ENCODE data around the gene PML.
"Not testable (repeated sequence)": the region's sequence is repeated elsewhere in the genome, so short reads cannot be mapped to it uniquely, and the experiment has no call there.

The PML gene

DNA sequence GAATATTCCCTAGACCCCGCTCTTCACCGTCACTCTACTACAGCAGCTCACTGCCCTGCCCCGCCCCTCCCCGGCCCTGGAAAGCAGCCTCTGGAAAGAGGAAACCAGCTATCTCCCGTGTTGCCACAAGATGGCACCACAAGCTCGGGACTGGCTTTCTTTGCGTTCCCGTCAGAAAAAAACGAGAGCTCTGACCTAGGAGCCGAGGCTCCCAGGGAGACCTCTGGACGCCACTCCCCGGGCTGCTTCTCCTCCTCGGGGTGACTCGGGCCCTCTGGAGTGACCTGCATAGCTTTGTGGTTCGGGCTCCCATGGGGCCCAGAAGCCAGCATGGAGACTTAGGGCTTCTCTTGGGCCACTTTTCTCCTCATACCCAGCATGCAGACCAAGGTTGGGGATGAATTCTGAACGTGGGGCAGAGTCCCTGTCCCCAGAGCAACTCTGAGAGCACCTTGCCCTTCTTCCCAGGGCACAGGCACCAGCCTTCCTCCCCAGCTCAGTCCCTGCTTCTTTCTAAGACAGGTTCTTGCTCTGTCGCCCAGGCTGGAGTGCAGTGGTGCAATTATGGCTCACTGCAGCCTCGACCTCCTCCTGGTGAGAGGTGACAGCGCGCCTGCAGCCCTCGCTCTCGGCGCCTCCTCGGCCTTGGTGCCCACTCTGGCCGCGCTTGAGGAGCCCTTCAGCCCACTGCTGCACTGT is 21.4 kb upstream of the PML start (continued):
- TF ChIP-seq ZNF510 (tag by site-specific recombination; IDR thresholded peaks at IDR 0.05; ENCODE audit: insufficient replicate concordance) = no peak
- TF ChIP-seq, protein P1, sequence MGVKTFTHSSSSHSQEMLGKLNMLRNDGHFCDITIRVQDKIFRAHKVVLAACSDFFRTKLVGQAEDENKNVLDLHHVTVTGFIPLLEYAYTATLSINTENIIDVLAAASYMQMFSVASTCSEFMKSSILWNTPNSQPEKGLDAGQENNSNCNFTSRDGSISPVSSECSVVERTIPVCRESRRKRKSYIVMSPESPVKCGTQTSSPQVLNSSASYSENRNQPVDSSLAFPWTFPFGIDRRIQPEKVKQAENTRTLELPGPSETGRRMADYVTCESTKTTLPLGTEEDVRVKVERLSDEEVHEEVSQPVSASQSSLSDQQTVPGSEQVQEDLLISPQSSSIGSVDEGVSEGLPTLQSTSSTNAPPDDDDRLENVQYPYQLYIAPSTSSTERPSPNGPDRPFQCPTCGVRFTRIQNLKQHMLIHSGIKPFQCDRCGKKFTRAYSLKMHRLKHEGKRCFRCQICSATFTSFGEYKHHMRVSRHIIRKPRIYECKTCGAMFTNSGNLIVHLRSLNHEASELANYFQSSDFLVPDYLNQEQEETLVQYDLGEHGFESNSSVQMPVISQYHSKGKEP (tag by site-specific recombination; IDR thresholded peaks at IDR 0.05) = peak; percentile 21; the same call in 1 of the 2 replicates

DNA sequence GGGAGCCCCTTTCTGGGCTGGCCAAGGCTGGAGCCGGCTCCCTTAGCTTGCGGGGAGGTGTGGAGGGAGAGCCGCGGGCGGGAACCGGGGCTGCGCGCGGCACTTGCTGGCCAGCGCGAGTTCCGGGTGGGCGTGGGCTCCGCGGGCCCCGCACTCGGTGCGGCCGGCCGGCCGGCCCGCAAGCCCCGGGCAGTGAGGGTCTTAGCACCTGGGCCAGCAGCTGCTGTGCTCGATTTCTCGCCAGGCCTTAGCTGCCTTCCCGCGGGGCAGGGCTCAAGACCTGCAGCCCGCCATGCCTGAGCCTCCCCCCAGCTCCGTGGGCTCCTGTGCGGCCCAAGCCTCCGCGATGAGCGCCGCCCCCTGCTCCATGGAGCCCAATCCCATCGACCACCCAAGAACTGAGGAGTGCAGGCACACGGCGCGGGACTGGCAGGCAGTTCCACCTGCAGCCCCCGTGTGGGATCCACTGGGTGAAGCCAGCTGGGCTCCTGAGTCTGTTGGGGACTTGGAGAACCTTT is 20.8 kb upstream of the PML start:
- CTCF ChIA-PET = interaction anchor here (0.6 to 13.4 kb wide), 20 partner anchors 9 to 356 kb away, joined by 3 to 276 read pairs (median 8); partner anchors contain the start of genes PML, STOML1 and STRA6

DNA sequence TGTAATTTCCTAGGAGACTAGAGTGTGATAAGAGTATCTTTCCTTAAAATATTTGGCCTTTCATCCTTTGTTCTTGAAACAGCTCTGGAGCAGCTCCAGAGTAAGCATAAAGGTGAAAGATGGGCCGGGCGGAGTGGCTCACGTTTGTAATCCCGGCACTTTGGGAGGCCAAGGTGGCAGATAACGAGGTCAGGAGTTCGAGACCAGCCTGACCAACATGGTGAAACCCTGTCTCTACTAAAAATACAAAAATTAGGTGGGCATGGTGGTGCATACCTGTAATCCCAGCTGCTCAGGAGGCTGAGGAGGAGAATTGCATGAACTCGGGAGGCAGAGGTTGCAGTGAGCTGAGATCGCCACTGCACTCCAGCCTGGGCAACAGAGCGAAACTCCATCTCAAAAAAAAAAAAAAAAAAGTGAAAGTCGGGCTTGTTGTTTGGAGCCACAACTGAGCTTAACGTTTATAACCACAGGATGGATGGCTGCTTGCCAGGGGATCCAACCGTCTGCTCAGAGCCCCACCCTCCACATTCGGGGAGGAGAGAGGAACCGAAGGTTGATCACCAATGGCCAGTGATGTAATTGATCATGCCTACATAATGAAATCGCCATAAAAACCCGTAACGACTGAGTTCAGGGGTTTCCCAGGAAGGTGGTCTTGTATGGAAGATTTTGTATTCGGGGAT is 18.9 kb upstream of the PML start:
- CTCF ChIA-PET = interaction anchor here (0.6 to 13.4 kb wide), 16 partner anchors 8 to 347 kb away, joined by 3 to 276 read pairs (median 4); partner anchors contain the start of genes PML and STOML1
- H3K27ac ChIP-seq (ENCODE audit: extremely low read depth, low read depth, low read length) = not testable (repeated sequence)

More for the DNA sequence above, 20.8 kb upstream of the PML start:
- POLR2A ChIA-PET = interaction anchor here (1.1 to 1.3 kb wide), 2 partner anchors 9 to 75 kb away, joined by 4 read pairs; no protein-coding TSS in a partner anchor
- H3K4me1 ChIP-seq (ENCODE audit: control insufficient read depth, insufficient read depth, low read length); H3K9me3 ChIP-seq (ENCODE audit: control insufficient read depth, insufficient read depth, low read depth, low read length); H3K27ac ChIP-seq (ENCODE audit: extremely low read depth, low read depth, low read length); H3K36me3 ChIP-seq (ENCODE audit: control insufficient read depth in 2 of 2, insufficient read depth in 1 of 2, low read length in 2 of 2); H3K4me3 ChIP-seq (ENCODE audit: low read depth, low read length): not testable (repeated sequence)

DNA sequence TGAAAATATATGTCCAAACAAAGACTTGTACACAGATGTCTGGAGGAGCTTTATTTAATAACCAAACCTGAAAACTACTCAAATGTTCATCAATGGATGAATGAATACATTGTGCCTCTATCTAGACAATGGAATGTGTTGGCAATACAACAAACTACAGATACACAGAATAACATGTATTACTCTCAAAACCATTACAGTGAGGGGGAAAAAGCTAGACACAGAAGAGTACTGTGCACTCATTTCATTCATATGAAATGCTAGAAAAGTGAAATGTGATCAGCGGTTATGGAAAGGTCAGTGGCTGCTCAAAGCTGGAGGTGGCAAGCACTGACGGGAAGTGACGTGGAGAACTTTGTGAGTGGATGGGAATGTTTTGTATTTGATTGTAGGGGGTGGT is 15.6 kb upstream of the PML start:
- POLR2A ChIA-PET = interaction anchor here (0.6 kb wide), 1 partner anchor 1909 kb away, joined by 3 read pairs; no protein-coding TSS in a partner anchor
- no peaks in the 10 kb centered on the region for H3K9me3 ChIP-seq (ENCODE audit: control insufficient read depth, insufficient read depth, low read depth, low read length)
- peaks cover 12% of the 10 kb centered on the region for H3K4me1 ChIP-seq (ENCODE audit: control insufficient read depth, insufficient read depth, low read length)
- no peak overlapping the region for H3K4me3 ChIP-seq (ENCODE audit: low read depth, low read length)
- no peak for TF ChIP-seq ZNF214 (tag by site-specific recombination; IDR thresholded peaks at IDR 0.05; ENCODE audit: borderline replicate concordance)
- TF ChIP-seq ZNF24 (tag by site-specific recombination; IDR thresholded peaks at IDR 0.05) = no peak
- TF ChIP-seq, protein P2, sequence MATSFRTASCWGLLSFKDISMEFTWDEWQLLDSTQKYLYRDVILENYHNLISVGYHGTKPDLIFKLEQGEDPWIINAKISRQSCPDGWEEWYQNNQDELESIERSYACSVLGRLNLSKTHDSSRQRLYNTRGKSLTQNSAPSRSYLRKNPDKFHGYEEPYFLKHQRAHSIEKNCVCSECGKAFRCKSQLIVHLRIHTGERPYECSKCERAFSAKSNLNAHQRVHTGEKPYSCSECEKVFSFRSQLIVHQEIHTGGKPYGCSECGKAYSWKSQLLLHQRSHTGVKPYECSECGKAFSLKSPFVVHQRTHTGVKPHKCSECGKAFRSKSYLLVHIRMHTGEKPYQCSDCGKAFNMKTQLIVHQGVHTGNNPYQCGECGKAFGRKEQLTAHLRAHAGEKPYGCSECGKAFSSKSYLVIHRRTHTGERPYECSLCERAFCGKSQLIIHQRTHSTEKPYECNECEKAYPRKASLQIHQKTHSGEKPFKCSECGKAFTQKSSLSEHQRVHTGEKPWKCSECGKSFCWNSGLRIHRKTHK (tag by site-specific recombination; IDR thresholded peaks at IDR 0.05) = no peak
- no peak for TF ChIP-seq ZXDB (tag by site-specific recombination; IDR thresholded peaks at IDR 0.05)
- no peak for TF ChIP-seq ZNF777 (tag by site-specific recombination; IDR thresholded peaks at IDR 0.05; ENCODE audit: borderline replicate concordance)
- TF ChIP-seq ZNF530 (tag by site-specific recombination; IDR thresholded peaks at IDR 0.05; ENCODE audit: low read depth) = no peak
- peaks cover 0 to 6% of the 10 kb centered on the region in 2 experiments; a peak in 1 of 3 replicates for H3K36me3 ChIP-seq (ENCODE audit: control insufficient read depth in 2 of 2, insufficient read depth in 1 of 2, low read length in 2 of 2)
- CTCF ChIA-PET = interaction anchor here (0.7 to 10.4 kb wide), 8 partner anchors 14 to 343 kb away, joined by 3 to 118 read pairs (median 6); partner anchors contain the start of genes PML and STOML1
- H3K27ac ChIP-seq (ENCODE audit: extremely low read depth, low read depth, low read length) = no peak overlapping the region

More for the DNA sequence above, 18.9 kb upstream of the PML start:
- H3K4me3 ChIP-seq (ENCODE audit: low read depth, low read length); H3K9me3 ChIP-seq (ENCODE audit: control insufficient read depth, insufficient read depth, low read depth, low read length); H3K36me3 ChIP-seq (ENCODE audit: control insufficient read depth in 2 of 2, insufficient read depth in 1 of 2, low read length in 2 of 2); H3K4me1 ChIP-seq (ENCODE audit: control insufficient read depth, insufficient read depth, low read length): not testable (repeated sequence)
- POLR2A ChIA-PET = interaction anchor here (0.6 to 1.0 kb wide), 2 partner anchors 19 to 433 kb away, joined by 4 to 6 read pairs; partner anchors contain the start of gene PML
- TF ChIP-seq ZNF140 (tag by site-specific recombination; IDR thresholded peaks at IDR 0.05) = peak; percentile 27; the same call in 1 of the 2 replicates
- TF ChIP-seq, protein P3, sequence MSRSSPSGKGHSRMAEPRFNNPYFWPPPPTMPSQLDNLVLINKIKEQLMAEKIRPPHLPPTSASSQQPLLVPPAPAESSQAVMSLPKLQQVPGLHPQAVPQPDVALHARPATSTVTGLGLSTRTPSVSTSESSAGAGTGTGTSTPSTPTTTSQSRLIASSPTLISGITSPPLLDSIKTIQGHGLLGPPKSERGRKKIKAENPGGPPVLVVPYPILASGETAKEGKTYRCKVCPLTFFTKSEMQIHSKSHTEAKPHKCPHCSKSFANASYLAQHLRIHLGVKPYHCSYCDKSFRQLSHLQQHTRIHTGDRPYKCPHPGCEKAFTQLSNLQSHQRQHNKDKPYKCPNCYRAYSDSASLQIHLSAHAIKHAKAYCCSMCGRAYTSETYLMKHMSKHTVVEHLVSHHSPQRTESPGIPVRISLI (tag by site-specific recombination; IDR thresholded peaks at IDR 0.05) = 0 out of 2 replicates have a peak, but pooled peaks have one; percentile 54
- TF ChIP-seq ZBTB17 (tag by site-specific recombination; IDR thresholded peaks at IDR 0.05) = 0 out of 2 replicates have a peak, but pooled peaks have one; percentile 43
